Osteocyte (in vitro differentiated cells): ENCODE results near the gene DSTYK. TPM values are rescaled to one million over a fixed set of nuclear protein-coding genes. Genes with fewer than 3 reads are reported as not detected.

ENCODE experiments used
- DNase-seq: peaks from one replicate; pipeline ENCODE4 v3.0.0; 2021; ENCODE audit warnings: mixed read lengths; ENCODE audit not compliant: unreplicated experiment; ENCODE audit errors: extremely low spot score
- H3K27ac Mint-ChIP-seq: one replicate; pipeline ENCODE4 v1.8.0; 2021; ENCODE audit warnings: mild to moderate bottlenecking, mixed read lengths; ENCODE audit not compliant: unreplicated experiment
- H3K27me3 Mint-ChIP-seq: one replicate; pipeline ENCODE4 v1.8.0; 2021; ENCODE audit warnings: mixed read lengths; ENCODE audit not compliant: unreplicated experiment
- H3K36me3 Mint-ChIP-seq: one replicate; pipeline ENCODE4 v1.8.0; 2021; ENCODE audit warnings: mixed read lengths; ENCODE audit not compliant: unreplicated experiment
- H3K4me1 Mint-ChIP-seq: one replicate; pipeline ENCODE4 v1.8.0; 2021; ENCODE audit warnings: mixed read lengths; ENCODE audit not compliant: unreplicated experiment
- H3K4me3 Mint-ChIP-seq: one replicate; pipeline ENCODE4 v1.8.0; 2021; ENCODE audit warnings: mild to moderate bottlenecking, moderate library complexity, mixed read lengths; ENCODE audit not compliant: unreplicated experiment
- H3K9me3 Mint-ChIP-seq: one replicate; pipeline ENCODE4 v1.8.0; 2021; ENCODE audit warnings: mixed read lengths; ENCODE audit not compliant: unreplicated experiment
- total RNA-seq: library from RNA; stranded (reverse); gene quantifications from 2 replicates; pipeline ENCODE4 v1.2.1, GENCODE V29; 2021
- TF ChIP-seq, protein P1 (sequence below): fragments of 200-600 bp; sonication (generic); IDR thresholded peaks from 2 replicates; pipeline ENCODE4 v1.5.0; 2021; ENCODE audit warnings: antibody characterized with exemption, mild to moderate bottlenecking, moderate library complexity

DSTYK gene
- total RNA-seq, 1 donor from 2014 or later, result 15.3 TPM

DNA sequence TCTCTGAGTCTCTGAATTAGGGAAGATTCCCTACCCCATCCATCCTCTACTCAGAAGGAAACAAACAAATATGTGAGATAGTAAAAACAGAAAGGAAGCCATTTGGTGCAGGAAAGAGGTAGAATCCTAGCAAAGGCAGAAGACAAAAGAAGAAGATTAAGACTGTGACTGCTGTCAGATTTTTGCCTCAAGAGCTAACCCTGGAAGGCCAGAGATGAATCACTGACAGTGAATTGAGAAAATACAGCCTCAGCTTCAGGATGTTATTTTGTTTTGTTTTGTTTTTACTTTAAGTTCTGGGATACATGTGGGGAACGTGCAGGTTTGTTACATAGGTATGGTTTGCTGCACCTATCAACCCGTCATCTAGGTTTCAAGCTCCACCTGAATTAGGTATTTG lies 31.7 kb downstream of the DSTYK start:
- TF ChIP-seq, protein P1, sequence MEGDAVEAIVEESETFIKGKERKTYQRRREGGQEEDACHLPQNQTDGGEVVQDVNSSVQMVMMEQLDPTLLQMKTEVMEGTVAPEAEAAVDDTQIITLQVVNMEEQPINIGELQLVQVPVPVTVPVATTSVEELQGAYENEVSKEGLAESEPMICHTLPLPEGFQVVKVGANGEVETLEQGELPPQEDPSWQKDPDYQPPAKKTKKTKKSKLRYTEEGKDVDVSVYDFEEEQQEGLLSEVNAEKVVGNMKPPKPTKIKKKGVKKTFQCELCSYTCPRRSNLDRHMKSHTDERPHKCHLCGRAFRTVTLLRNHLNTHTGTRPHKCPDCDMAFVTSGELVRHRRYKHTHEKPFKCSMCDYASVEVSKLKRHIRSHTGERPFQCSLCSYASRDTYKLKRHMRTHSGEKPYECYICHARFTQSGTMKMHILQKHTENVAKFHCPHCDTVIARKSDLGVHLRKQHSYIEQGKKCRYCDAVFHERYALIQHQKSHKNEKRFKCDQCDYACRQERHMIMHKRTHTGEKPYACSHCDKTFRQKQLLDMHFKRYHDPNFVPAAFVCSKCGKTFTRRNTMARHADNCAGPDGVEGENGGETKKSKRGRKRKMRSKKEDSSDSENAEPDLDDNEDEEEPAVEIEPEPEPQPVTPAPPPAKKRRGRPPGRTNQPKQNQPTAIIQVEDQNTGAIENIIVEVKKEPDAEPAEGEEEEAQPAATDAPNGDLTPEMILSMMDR, result no peak
- peak overlapping the region; percentile 76 for H3K27ac Mint-ChIP-seq
- no peaks in the 10 kb centered on the region for H3K27me3 Mint-ChIP-seq
- DNase-seq, result no peak
- H3K36me3 Mint-ChIP-seq, result peaks cover 5% of the 10 kb centered on the region
- H3K9me3 Mint-ChIP-seq, result no peaks in the 10 kb centered on the region
- no peak overlapping the region for H3K4me3 Mint-ChIP-seq
- H3K4me1 Mint-ChIP-seq, result peaks cover 36% of the 10 kb centered on the region

DNA sequence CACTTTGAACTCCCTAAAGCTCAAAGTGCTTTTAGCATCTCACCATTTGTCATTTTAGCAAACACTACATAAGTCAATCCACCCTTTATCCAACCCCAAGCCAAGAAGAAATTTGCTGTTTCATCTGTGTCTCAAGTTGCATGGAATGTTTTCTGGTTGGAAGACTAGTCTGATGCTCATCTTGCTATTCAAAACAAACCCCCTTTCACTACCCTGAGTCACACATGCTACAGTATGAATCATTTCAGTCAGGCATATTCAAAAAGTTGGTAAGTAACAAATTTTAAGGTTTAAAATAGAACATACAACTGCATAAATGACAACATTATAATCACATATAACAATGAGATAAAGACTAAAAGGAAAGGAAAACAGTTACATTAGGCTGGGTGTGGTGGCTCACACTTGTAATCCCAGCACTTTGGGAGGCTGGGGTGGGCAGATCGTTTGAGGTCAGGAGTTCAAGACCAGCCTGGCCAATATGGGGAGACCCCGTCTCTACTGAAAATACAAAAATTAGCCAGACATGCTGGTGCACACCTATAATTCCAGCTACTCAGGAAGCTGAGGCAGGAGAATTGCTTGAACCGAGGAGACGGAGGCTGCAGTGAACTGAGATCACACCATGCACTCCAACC lies 38.7 kb downstream of the DSTYK start:
- no peaks in the 10 kb centered on the region for H3K9me3 Mint-ChIP-seq
- no peak for DNase-seq
- peaks cover 18% of the 10 kb centered on the region for H3K36me3 Mint-ChIP-seq
- peaks cover 24% of the 10 kb centered on the region for H3K4me1 Mint-ChIP-seq
- H3K4me3 Mint-ChIP-seq, result no peak overlapping the region
- H3K27ac Mint-ChIP-seq, result peak overlapping the region; percentile 95
- H3K27me3 Mint-ChIP-seq, result no peaks in the 10 kb centered on the region
- TF ChIP-seq, protein P1, result no peak

DNA sequence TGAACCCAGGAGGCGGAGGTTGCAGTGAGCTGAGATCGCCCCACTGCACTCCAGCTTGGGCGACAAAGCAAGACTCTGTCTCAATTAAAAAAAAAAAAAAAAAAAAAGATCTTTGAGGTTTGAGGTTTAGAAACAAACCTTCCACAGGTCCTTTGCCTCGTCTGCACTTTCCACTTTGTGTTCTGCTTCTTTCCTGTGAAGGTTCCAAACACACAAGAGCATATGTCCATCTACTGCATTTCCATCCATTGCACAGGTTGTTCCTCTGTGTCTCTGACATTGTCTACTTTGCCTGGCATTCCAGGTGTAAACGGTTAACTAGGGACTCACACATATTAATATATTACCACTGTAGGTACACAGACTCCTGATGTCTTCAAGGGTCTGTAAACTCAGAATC lies 40.1 kb downstream of the DSTYK start:
- TF ChIP-seq, protein P1, result no peak
- Mint-ChIP-seq H3K27ac (peak overlapping the region; percentile 1), H3K36me3 (peaks cover 31% of the 10 kb centered on the region), H3K4me3 (no peak overlapping the region), H3K9me3 (no peaks in the 10 kb centered on the region), H3K4me1 (peaks cover 22% of the 10 kb centered on the region), H3K27me3 (no peaks in the 10 kb centered on the region)
- no peak for DNase-seq

DNA sequence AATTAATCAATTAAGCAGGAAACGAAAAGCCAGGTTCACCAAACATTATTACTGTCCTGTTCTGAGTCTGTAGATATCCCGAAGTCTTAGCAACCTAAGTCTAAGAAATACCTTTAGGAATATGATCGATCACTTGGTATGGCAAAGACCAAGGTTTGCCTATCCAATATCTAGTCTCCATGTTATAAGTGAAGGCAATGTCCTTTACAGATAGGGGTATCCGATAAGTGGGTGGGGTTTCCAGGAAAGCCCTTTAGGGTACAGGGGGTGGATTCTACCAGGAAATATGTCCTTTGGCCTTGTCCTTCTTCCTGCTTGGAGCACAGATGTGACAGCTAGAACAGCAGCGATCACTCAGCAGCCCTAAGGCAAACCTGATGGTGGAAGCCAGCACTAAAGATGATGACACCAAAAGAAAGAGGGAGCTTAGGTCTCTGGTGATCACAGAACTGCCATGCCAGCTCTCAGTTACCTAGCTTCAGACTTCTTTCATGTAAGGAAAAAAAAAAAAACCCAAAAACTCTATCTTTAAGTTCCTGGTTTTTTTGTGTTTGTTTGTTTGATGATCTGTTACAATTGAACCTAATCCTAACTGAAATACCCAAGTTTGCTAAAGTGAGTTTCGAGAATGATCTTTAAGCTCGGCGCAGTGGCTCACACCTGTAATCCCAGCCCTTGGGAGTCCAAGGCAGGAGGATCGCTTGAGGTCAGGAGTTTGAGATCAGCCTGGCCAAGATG lies 40.8 kb downstream of the DSTYK start:
- Mint-ChIP-seq H3K27me3 (no peaks in the 10 kb centered on the region), H3K27ac (peak overlapping the region; percentile 31), H3K4me1 (peaks cover 17% of the 10 kb centered on the region), H3K36me3 (peaks cover 31% of the 10 kb centered on the region), H3K4me3 (no peak overlapping the region), H3K9me3 (no peaks in the 10 kb centered on the region)
- no peak for DNase-seq
- TF ChIP-seq, protein P1, result no peak

DNA sequence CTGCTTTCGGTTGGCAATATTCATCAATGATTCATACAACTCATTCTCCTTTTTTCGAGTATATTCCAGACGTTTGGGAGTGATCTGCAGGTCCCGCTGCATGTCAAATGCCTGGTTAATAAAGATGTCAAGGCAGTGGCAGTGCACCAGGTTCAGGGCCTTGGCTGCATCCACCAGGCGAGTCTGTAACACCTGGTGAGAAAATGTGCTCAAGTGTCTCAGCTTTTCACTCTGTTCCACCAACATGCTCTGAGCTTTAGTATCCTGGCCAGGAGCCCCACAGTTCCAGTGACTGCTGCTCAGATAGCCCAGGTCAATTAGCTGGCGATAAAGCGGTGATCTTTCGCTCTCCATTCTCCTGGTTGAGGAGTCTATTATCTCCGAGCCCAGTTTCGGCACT lies 42.3 kb downstream of the DSTYK start:
- peaks cover 10% of the 10 kb centered on the region for H3K4me1 Mint-ChIP-seq
- no peak overlapping the region for H3K4me3 Mint-ChIP-seq
- TF ChIP-seq, protein P1, result no peak
- no peaks in the 10 kb centered on the region for H3K9me3 Mint-ChIP-seq
- peak overlapping the region; percentile 18 for H3K27ac Mint-ChIP-seq
- no peaks in the 10 kb centered on the region for H3K27me3 Mint-ChIP-seq
- DNase-seq, result no peak
- peaks cover 35% of the 10 kb centered on the region for H3K36me3 Mint-ChIP-seq
